EL (cell line): ENCODE measurements around the gene STX12.
"Not testable (repeated sequence)": the region's sequence is repeated elsewhere in the genome, so short reads cannot be mapped to it uniquely, and the experiment has no call there.

Experiments
- DNase-seq: peaks from one replicate; pipeline ENCODE4 v3.0.0-alpha.2; 2016

STX12 gene

GRCh38 chr1:27871076-27871475 is 98.1 kb downstream of the STX12 start:
- not testable (repeated sequence) for DNase-seq

GRCh38 chr1:27872059-27872801 is 99.2 kb downstream of the STX12 start, which contains the start of gene THEMIS2:
Gene THEMIS2, plus strand, starts transcription at chr1:27872544. Its CDS starts 28 bp downstream, at chr1:27872572.
- peak; percentile 70 for DNase-seq

- DNase-seq, result peak; percentile 59
These were observed 100.0 kb downstream of the STX12 start for GRCh38 chr1:27872802-27873551.

GRCh38 chr1:27873671-27874384 is 100.8 kb downstream of the STX12 start:
- no peak for DNase-seq
